Superior temporal gyrus (tissue), 1 donor: Measurements from ENCODE around the gene BCKDK.
"Not testable (repeated sequence)": the region's sequence is repeated elsewhere in the genome, so short reads cannot be mapped to it uniquely, and the experiment has no call there.

ENCODE experiments used
- DNase-seq: peaks from one replicate; pipeline ENCODE4 v3.0.0-alpha.2; 2016; ENCODE audit errors: extremely low spot score

BCKDK gene

GRCh38 chr16:31120129-31120528 is 11.9 kb downstream of the BCKDK start:
- no peak for DNase-seq

GRCh38 chr16:31125844-31126243 is 17.7 kb downstream of the BCKDK start:
- no peak for DNase-seq

DNA sequence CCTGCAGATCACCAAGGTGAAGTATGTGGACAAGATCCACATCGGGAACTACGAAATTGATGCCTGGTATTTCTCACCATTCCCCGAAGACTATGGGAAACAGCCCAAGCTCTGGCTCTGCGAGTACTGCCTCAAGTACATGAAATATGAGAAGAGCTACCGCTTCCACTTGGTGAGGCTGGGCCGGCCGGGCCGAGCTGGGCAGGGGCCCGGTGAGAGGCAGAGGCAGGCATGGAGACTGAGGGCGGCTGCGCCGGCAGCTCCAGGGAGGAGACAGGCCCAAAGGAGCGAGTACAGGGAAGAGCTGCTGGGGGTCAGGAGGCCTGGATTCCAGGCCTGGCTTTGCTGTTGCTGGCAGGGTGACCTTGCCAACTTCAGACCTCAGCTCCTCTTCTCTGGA is 19.0 kb downstream of the BCKDK start:
- no peak for DNase-seq

DNA sequence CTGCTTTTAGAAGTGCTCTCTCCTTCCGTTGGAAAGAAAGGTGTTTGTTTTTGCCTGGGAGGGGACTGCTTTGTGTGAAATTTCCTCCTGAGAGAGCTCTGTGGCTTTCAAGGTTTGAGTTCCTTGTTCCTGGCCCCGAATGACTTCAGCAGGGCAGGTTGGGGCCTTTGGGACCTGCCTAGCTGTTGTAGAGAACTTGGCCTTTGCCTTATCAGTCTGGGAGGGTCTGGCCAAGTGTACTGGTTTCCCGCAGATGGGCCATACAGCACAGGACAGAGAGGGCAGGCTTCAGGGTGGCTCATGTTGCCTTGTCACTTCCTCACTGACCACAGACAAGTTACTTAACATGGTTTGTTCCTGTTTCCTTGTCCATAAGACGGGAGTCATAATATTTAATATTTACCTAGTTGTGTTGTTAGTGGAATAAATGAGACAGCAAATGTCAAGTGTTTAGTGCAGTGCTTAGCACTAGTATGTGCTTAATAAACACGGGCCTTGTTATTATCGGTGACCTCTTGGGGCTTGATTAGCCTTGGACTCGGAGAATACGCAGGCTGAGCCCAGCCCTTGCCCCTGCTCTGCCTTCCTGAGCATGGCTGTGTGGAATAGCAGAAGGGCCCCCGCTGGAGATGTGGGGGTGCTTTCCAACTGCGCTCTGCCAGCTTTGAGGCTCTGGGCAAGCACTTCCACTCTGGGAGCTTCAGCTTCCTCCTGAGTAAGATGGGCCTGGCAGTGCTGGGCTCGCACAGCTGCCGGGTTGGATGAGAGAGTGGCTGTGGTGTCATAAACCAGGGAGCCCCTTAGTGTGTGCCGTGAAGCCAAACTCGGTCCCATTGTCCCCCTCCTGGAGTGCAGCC is 20.8 kb downstream of the BCKDK start:
- peak; percentile 10 for DNase-seq

- peak; percentile 14 for DNase-seq
Measured at GRCh38 chr16:31129568-31130335, 21.6 kb downstream of the BCKDK start.

DNA sequence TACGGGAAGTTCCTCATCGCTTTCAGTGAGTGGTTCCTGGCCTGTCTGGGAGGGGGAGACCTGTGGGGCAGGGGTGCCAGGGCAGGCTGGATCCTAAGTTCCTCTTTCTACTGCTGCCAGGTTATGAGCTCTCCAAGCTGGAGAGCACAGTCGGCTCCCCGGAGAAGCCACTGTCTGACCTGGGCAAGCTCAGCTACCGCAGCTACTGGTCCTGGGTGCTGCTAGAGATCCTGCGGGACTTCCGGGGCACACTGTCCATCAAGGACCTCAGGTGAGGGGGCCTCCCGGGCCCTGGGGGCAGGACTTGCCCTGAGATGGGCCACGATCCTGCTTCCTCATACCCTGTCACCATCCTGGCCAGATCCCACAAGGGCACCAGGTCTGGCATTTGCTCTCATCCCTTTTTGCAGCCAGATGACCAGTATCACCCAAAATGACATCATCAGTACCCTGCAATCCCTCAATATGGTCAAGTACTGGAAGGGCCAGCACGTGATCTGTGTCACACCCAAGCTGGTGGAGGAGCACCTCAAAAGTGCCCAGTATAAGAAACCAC is 22.2 kb downstream of the BCKDK start:
- no peak for DNase-seq

DNA sequence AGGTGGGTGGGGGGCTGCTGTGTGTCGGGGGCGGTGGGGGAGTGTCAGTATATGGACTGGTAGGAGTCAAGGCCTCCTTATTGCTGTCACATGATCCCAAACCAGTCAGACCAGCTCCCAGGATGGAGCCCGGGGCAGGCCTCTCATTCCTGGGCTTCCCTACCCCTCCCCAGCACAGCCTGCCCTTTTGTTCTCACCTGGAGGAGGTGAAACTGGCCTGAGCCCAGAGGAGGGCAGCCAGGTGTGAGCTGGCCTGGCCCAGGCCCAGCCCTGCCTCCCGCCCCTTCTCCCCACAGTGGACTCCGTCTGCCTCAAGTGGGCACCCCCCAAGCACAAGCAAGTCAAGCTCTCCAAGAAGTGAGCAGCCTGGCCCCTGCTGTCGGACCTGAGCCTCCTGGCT is 22.7 kb downstream of the BCKDK start:
- DNase-seq = no peak

DNA sequence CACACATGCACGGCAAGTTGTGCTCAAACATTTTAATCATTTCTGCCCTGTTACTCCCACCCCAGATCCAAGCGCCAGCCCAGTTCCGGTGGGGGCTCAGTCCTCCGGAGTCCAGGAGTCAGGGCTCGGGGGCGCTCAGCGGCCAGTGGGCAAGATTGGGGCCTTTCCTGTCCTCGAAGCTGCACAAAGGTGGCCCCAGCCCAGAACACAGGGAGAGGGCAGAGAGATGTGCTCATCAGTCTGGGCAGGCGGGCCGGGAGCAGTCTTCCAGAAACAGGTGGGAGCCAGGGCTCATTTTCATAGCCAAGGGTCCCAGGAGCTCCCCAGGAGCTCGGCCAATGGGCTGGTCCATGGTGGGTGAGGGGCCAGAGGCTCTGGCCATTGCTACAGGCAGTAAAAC is 23.2 kb downstream of the BCKDK start:
- DNase-seq = no peak

DNA sequence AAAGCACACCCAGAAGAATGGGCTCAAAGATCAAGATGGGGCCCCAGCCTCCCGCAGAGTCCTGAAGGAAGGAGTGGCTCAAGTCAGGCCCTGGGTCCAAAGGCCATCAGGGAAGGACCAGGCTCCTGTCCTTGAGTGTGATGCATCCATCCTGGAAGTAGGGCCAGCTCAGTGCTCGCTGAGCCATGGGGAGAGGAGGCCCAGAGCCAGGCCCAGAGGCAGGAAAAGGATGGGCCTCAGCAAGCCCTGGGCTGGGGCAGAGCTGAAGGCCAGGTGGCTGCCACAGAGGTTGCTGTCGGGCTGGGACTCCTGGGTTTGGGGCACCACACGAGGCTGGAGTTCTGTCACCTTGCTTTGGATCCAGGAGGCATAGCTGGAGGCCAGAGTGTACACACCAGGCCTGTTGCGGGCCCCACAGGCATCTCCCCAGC is 23.7 kb downstream of the BCKDK start:
- no peak for DNase-seq

- DNase-seq = no peak
Measured at GRCh38 chr16:31132303-31132979, 24.3 kb downstream of the BCKDK start.

GRCh38 chr16:31133046-31133501 is 24.9 kb downstream of the BCKDK start:
- DNase-seq = no peak

- DNase-seq = no peak
Measured at GRCh38 chr16:31134091-31134571, 25.9 kb downstream of the BCKDK start.

- no peak for DNase-seq
Measured at GRCh38 chr16:31134625-31135534, 26.7 kb downstream of the BCKDK start.

- DNase-seq = no peak
Measured at GRCh38 chr16:31135535-31136286, 27.5 kb downstream of the BCKDK start, which contains the start of gene PRSS8. Gene PRSS8 (minus strand): TSS chr16:31135727. CDS start chr16:31135498, 229 bp downstream.

DNA sequence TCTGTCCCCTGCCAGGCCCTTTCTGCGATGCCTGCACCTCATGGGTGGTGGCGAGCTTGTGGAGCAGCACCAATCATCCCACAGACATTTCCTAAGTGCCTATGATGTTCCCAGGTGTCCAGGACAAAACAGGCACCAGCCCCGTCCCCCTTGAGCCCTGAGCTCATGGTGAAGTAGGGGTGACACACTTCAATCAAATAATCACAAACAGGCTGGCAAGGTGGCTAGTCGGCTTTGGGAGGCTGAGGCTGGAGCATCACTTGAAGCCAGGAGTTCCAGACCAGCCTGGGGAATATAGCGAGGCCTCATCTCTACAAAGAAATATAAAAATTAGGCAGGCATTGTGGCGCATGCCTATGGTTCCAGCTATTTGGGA is 28.1 kb downstream of the BCKDK start:
- DNase-seq = no peak

DNA sequence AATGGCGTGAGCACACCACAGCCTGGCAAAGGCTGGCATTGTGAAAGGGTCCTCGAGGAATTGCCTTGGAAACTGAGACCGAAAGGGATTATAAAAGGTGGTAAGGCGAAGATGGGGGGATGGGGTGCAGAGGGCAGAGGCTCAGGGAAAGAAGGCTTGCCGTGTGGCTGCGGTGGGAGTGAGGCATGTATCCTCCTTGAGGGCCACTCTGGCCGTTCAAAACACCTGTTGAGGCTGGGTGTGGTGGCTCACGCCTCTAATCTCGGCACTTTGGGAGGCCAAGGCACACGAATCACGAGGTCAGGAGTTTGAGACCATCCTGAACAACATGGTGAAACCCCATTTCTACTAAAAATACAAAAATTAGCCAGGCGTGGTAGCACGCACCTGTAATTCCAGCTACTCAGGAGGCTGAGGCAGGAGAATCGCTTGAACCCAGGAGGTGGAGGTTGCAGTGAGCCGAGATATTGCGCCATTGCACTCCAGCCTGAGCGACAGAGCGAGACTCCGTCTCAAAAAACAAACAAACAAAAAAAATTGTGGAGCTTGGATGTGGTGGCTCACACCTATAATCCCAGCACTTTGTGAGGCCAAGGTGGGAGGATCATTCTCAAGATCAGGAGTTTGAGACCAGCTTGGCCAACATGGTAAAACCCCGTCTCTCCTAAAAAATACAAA is 28.8 kb downstream of the BCKDK start:
- DNase-seq = not testable (repeated sequence)

DNA sequence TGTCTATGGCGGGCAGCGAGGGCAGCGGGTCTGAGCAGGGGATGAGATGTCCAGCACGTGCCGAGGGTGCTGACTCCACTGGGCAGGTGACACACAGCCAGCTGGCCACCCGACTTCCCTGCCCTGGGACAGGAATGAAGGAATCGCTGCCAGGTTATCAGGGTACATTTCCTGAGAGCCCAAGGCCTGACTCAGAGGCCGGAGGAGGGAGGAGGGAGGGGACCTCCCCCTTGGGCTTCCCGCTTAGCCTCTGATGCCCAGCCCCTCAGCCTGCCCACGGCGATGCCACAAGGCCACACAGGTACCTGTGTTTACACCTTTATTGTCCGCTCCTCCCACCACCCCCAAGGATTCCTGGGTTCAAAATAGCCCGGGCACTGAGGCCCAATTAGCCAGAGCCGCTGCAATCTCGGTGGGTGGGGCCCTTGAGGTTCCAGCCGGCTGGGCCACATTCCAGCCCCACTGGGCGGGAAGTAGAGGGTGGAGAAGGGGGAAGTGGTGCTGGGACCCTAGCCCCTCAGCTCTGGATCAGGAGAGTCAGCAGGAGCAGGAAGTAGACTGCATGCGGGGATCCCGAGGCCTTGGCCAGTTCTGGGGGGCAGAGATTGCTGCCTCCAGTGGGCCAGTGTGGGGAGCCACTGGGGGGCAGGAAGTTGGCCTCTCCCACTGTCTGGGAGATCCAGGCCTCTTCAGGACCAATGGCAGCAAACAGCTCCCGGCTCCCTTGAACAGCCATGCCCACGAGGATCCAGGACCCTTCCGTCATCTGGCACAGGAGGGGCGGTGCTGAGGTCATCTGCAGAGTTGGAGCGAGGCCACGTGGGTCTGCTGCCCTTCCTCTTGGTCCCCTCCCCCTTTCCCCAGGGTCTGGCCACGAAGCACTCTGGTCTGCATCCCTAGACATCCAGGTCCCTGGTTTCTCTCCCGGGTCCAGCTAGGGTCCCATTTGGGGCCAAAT is 30.7 kb downstream of the BCKDK start:
- DNase-seq = no peak

DNA sequence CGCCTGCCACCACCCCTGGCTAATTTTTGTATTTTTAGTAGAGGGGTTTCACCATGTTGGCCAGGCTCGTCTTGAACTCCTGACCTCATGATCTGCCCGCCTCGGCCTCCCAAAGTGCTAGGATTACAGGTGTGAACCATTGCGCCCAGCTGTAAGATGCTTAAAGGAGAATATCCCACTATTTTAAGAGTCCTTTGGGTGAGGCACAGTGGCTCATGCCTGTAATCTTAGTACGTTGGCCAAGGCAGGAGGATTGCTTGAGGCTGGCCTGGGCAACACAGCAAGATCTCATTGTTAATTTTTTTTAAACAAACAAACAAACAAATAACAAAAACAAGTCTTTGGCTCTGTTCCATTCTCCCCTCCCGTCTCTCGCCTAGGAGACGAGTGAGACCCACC is 32.9 kb downstream of the BCKDK start:
- DNase-seq = not testable (repeated sequence)
